GM23338 (cell line): Measurements from ENCODE around the gene CASTOR1. TPM values are rescaled to one million over a fixed set of nuclear protein-coding genes. Genes with fewer than 3 reads are reported as not detected.

ENCODE experiments used
- ATAC-seq: fragments of 200-7000 bp; cut with Tn5 transposase; 3 replicates; pipeline ENCODE4 v1.9.1; 2020
- DNase-seq: peaks from one replicate; pipeline ENCODE4 v3.0.0-alpha.2; 2015; ENCODE audit warnings: low spot score
- H2AFZ ChIP-seq: fragments of 200-600 bp; sonication (generic); 2 replicates; pipeline ENCODE4 v1.8.0; 2016; ENCODE audit warnings: antibody characterized with exemption, mild to moderate bottlenecking, moderate library complexity
- H3F3A ChIP-seq: fragments of 200-600 bp; sonication (generic); replicated peaks from 2 replicates; pipeline ENCODE4 v1.8.0; 2017; ENCODE audit warnings: antibody characterized with exemption, mixed run types, low read depth
- H3K27ac ChIP-seq: fragments of 200-600 bp; sonication (generic); 2 replicates; pipeline ENCODE4 v1.6.1; 2016; ENCODE audit warnings: low read depth
- H3K27me3 ChIP-seq: fragments of 200-600 bp; sonication (generic); 2 replicates; pipeline ENCODE4 v1.8.0; 2016; ENCODE audit warnings: mild to moderate bottlenecking, mixed run types, moderate library complexity; ENCODE audit not compliant: insufficient read depth
- H3K36me3 ChIP-seq: fragments of 200-600 bp; sonication (generic); 2 replicates; pipeline ENCODE4 v1.8.0; 2016; ENCODE audit warnings: mild to moderate bottlenecking; ENCODE audit not compliant: insufficient read depth
- H3K4me1 ChIP-seq: fragments of 200-600 bp; sonication (generic); 2 replicates; pipeline ENCODE4 v1.8.0; 2016; ENCODE audit warnings: mild to moderate bottlenecking, moderate library complexity; ENCODE audit not compliant: insufficient read depth
- H3K4me2 ChIP-seq: fragments of 200-600 bp; sonication (generic); 2 replicates; pipeline ENCODE4 v1.7.1; 2017; ENCODE audit warnings: mixed run types
- H3K4me3 ChIP-seq: fragments of 200-600 bp; sonication (generic); 2 replicates; pipeline ENCODE4 v1.6.1; 2016; ENCODE audit warnings: mixed run types
- H3K79me2 ChIP-seq: fragments of 200-600 bp; sonication (generic); replicated peaks from 2 replicates; pipeline ENCODE4 v1.8.0; 2017; ENCODE audit warnings: mild to moderate bottlenecking; ENCODE audit not compliant: insufficient read depth
- H3K9me2 ChIP-seq: fragments of 200-600 bp; sonication (generic); 2 replicates; pipeline ENCODE4 v1.8.0; 2017; ENCODE audit not compliant: insufficient read depth
- H4K20me1 ChIP-seq: fragments of 200-600 bp; sonication (generic); replicated peaks from 2 replicates; pipeline ENCODE4 v1.8.0; 2017; ENCODE audit warnings: mild to moderate bottlenecking; ENCODE audit not compliant: insufficient read depth
- H3K27ac Mint-ChIP-seq: 2 replicates; pipeline ENCODE4 v1.8.0; 2020; ENCODE audit warnings: inconsistent platforms, mild to moderate bottlenecking, moderate library complexity, mixed read lengths
- H3K27me3 Mint-ChIP-seq: 3 replicates; pipeline ENCODE4 v1.8.0; 2022; ENCODE audit warnings: low read depth, mild to moderate bottlenecking, moderate library complexity, mixed read lengths, inconsistent platforms; ENCODE audit not compliant: insufficient read depth, poor library complexity
- H3K36me3 Mint-ChIP-seq: 3 replicates; pipeline ENCODE4 v1.8.0; 2021; ENCODE audit warnings: low read depth, mild to moderate bottlenecking, inconsistent platforms, moderate library complexity, mixed read lengths
- H3K4me1 Mint-ChIP-seq: 3 replicates; pipeline ENCODE4 v1.8.0; 2020; ENCODE audit warnings: mild to moderate bottlenecking, inconsistent platforms, mixed read lengths
- H3K4me3 Mint-ChIP-seq: 3 replicates; pipeline ENCODE4 v1.8.0; 2021; ENCODE audit warnings: moderate library complexity, mild to moderate bottlenecking, inconsistent platforms, mixed read lengths
- H3K9me3 Mint-ChIP-seq: 3 replicates; pipeline ENCODE4 v1.8.0; 2020; ENCODE audit warnings: moderate library complexity, mild to moderate bottlenecking, inconsistent platforms, mixed read lengths
- CREB1 ChIP-seq: fragments of 250-450 bp; sonication (Bioruptor Pico); IDR thresholded peaks from 2 replicates; pipeline ENCODE4 v1.5.0; 2020; ENCODE audit warnings: low read depth, mild to moderate bottlenecking, moderate library complexity
- ETS1 ChIP-seq: IDR thresholded peaks from 2 replicates; pipeline ENCODE4 v1.6.1; 2016; ENCODE audit warnings: antibody characterized with exemption
- EZH2 ChIP-seq: fragments of 200-600 bp; sonication (generic); IDR thresholded peaks from one replicate; pipeline ENCODE4 v1.8.0; 2017; ENCODE audit warnings: antibody characterized with exemption, mild to moderate bottlenecking, low read depth; ENCODE audit not compliant: unreplicated experiment
- EZH2phosphoT487 ChIP-seq: fragments of 200-600 bp; sonication (generic); IDR thresholded peaks from one replicate; pipeline ENCODE4 v1.8.1; 2018; ENCODE audit warnings: antibody characterized with exemption; ENCODE audit not compliant: unreplicated experiment
- JUNB ChIP-seq: IDR thresholded peaks from one replicate; pipeline ENCODE4 v1.6.1; 2016; ENCODE audit warnings: antibody characterized with exemption; ENCODE audit not compliant: unreplicated experiment
- NANOG ChIP-seq: IDR thresholded peaks from 2 replicates; pipeline ENCODE4 v1.6.1; 2016; ENCODE audit warnings: antibody characterized with exemption, borderline replicate concordance
- POLR2AphosphoS5 ChIP-seq: IDR thresholded peaks from 2 replicates; pipeline ENCODE4 v1.6.1; 2016; ENCODE audit warnings: antibody characterized with exemption, low read depth
- STAT1 ChIP-seq: IDR thresholded peaks from one replicate; pipeline ENCODE4 v1.6.1; 2016; ENCODE audit warnings: antibody characterized with exemption; ENCODE audit not compliant: unreplicated experiment
- ZNF114 ChIP-seq: fragments of 250-450 bp; sonication (Bioruptor Pico); IDR thresholded peaks from 2 replicates; pipeline ENCODE4 v1.5.0; 2020; ENCODE audit warnings: mild to moderate bottlenecking, moderate library complexity
- ZNF331 ChIP-seq: fragments of 250-450 bp; sonication (Bioruptor Pico); IDR thresholded peaks from 2 replicates; pipeline ENCODE4 v1.5.0; 2020; ENCODE audit warnings: low read depth, mild to moderate bottlenecking, moderate library complexity
- polyA plus RNA-seq: library from polyadenylated mRNA; unstranded; fragments of >200 nt; fragmentation: Nextera tagmentation; extraction: Ambion mirVana; gene quantifications from 2 replicates; pipeline ENCODE4 v1.2.1, GENCODE V29; 2016
- total RNA-seq: library from RNA; depleted of rRNA; stranded (reverse); fragments of >200 nt; shearing (Covaris generic); gene quantifications from 2 replicates; pipeline ENCODE4 v1.2.3, GENCODE V29; 2014
- TF ChIP-seq, protein P1 (sequence below): IDR thresholded peaks from one replicate; pipeline ENCODE4 v1.6.1; 2018; ENCODE audit warnings: antibody characterized with exemption; ENCODE audit not compliant: unreplicated experiment
- TF ChIP-seq, protein P2 (sequence below): fragments of 250-450 bp; sonication (Bioruptor Pico); IDR thresholded peaks from 2 replicates; pipeline ENCODE4 v1.5.0; 2020; ENCODE audit warnings: mild to moderate bottlenecking, moderate library complexity
- TF ChIP-seq, protein P3 (sequence below), 2 experiments: fragments of 200-600 bp in 1 of 2; sonication (generic) in 1 of 2; conservative IDR thresholded peaks; 2 replicates each; pipeline versions ENCODE4 v1.5.1 to v1.6.1; 2016 to 2017; ENCODE audit warnings: antibody characterized with exemption in 2 of 2, low read depth in 2 of 2, mild to moderate bottlenecking in 2 of 2, moderate library complexity in 1 of 2

The CASTOR1 gene
- total and polyA plus RNA-seq, 2 experiments from 2014 or later: 11.3 to 23.2 TPM

DNA sequence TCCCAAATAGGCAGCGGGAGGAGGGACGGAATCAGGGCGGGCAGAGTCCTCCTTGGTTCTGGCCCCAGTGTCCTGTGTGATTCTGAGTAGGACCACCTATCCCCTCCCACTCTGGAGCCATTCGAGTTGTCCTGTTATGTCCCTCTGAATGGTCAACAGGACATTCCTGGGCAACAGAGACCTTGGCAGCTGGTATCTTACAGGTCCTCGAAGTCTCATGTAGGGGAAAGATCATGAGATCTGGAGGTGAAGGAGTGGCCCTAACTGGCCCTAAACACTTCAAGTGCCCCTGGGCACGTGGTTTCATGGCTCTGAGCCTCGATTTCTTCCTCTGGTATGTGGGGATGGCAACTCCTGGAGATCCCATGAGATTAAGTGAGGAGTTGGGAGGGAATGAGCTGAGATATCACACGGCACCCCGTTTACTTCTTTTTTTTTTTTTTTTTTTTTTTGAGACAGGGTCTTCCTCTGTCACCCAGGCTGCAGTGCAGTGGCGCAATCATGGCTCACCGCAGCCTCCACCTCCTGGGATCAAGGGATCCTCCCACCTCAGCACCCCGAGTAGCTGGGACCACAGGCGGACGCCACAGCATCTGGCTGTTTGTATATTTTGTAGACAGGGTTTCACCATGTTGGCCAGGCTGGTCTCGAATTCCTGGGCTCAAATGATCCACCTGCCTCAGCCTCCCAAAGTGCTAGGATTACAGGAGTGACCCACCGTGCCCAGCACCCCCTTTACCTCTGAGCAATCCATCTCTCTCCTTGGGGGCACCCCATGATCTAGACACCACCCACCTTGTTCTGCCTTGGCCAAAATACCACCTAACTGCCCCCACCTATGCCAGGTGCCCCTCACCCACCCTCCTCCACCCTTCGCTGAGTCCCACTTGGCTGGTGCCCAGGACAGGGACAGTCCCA, 49.6 kb downstream of the CASTOR1 start:
- no peak for DNase-seq
- no peak overlapping the region for H3K27ac Mint-ChIP-seq
- H3K27me3 ChIP-seq: no peaks in the 10 kb centered on the region
- H3K27me3 Mint-ChIP-seq: peaks cover 12% of the 10 kb centered on the region
- H3K9me3 Mint-ChIP-seq: no peaks in the 10 kb centered on the region; the same call in 2 of the 3 replicates
- H3K79me2 ChIP-seq: no peaks in the 10 kb centered on the region
- H3K36me3 Mint-ChIP-seq: peaks cover 20% of the 10 kb centered on the region
- TF ChIP-seq NANOG (no peak), ZNF114 (CRISPR knock-in tag) (no peak), EZH2 (no peak), JUNB (no peak), POLR2AphosphoS5 (no peak), ETS1 (no peak), EZH2phosphoT487 (no peak), STAT1 (no peak), ZNF331 (CRISPR knock-in tag) (no peak), CREB1 (CRISPR knock-in tag) (no peak)
- TF ChIP-seq, protein P1, sequence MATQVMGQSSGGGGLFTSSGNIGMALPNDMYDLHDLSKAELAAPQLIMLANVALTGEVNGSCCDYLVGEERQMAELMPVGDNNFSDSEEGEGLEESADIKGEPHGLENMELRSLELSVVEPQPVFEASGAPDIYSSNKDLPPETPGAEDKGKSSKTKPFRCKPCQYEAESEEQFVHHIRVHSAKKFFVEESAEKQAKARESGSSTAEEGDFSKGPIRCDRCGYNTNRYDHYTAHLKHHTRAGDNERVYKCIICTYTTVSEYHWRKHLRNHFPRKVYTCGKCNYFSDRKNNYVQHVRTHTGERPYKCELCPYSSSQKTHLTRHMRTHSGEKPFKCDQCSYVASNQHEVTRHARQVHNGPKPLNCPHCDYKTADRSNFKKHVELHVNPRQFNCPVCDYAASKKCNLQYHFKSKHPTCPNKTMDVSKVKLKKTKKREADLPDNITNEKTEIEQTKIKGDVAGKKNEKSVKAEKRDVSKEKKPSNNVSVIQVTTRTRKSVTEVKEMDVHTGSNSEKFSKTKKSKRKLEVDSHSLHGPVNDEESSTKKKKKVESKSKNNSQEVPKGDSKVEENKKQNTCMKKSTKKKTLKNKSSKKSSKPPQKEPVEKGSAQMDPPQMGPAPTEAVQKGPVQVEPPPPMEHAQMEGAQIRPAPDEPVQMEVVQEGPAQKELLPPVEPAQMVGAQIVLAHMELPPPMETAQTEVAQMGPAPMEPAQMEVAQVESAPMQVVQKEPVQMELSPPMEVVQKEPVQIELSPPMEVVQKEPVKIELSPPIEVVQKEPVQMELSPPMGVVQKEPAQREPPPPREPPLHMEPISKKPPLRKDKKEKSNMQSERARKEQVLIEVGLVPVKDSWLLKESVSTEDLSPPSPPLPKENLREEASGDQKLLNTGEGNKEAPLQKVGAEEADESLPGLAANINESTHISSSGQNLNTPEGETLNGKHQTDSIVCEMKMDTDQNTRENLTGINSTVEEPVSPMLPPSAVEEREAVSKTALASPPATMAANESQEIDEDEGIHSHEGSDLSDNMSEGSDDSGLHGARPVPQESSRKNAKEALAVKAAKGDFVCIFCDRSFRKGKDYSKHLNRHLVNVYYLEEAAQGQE: no peak
- TF ChIP-seq, protein P2, sequence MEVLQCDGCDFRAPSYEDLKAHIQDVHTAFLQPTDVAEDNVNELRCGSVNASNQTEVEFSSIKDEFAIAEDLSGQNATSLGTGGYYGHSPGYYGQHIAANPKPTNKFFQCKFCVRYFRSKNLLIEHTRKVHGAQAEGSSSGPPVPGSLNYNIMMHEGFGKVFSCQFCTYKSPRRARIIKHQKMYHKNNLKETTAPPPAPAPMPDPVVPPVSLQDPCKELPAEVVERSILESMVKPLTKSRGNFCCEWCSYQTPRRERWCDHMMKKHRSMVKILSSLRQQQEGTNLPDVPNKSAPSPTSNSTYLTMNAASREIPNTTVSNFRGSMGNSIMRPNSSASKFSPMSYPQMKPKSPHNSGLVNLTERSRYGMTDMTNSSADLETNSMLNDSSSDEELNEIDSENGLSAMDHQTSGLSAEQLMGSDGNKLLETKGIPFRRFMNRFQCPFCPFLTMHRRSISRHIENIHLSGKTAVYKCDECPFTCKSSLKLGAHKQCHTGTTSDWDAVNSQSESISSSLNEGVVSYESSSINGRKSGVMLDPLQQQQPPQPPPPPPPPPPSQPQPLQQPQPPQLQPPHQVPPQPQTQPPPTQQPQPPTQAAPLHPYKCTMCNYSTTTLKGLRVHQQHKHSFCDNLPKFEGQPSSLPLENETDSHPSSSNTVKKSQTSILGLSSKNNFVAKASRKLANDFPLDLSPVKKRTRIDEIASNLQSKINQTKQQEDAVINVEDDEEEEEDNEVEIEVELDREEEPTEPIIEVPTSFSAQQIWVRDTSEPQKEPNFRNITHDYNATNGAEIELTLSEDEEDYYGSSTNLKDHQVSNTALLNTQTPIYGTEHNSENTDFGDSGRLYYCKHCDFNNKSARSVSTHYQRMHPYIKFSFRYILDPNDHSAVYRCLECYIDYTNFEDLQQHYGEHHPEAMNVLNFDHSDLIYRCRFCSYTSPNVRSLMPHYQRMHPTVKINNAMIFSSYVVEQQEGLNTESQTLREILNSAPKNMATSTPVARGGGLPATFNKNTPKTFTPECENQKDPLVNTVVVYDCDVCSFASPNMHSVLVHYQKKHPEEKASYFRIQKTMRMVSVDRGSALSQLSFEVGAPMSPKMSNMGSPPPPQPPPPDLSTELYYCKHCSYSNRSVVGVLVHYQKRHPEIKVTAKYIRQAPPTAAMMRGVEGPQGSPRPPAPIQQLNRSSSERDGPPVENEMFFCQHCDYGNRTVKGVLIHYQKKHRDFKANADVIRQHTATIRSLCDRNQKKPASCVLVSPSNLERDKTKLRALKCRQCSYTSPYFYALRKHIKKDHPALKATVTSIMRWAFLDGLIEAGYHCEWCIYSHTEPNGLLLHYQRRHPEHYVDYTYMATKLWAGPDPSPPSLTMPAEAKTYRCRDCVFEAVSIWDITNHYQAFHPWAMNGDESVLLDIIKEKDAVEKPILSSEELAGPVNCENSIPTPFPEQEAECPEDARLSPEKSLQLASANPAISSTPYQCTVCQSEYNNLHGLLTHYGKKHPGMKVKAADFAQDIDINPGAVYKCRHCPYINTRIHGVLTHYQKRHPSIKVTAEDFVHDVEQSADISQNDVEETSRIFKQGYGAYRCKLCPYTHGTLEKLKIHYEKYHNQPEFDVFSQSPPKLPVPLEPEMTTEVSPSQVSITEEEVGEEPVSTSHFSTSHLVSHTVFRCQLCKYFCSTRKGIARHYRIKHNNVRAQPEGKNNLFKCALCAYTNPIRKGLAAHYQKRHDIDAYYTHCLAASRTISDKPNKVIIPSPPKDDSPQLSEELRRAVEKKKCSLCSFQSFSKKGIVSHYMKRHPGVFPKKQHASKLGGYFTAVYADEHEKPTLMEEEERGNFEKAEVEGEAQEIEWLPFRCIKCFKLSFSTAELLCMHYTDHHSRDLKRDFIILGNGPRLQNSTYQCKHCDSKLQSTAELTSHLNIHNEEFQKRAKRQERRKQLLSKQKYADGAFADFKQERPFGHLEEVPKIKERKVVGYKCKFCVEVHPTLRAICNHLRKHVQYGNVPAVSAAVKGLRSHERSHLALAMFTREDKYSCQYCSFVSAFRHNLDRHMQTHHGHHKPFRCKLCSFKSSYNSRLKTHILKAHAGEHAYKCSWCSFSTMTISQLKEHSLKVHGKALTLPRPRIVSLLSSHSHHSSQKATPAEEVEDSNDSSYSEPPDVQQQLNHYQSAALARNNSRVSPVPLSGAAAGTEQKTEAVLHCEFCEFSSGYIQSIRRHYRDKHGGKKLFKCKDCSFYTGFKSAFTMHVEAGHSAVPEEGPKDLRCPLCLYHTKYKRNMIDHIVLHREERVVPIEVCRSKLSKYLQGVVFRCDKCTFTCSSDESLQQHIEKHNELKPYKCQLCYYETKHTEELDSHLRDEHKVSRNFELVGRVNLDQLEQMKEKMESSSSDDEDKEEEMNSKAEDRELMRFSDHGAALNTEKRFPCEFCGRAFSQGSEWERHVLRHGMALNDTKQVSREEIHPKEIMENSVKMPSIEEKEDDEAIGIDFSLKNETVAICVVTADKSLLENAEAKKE (CRISPR knock-in tag): no peak
- TF ChIP-seq, protein P3, sequence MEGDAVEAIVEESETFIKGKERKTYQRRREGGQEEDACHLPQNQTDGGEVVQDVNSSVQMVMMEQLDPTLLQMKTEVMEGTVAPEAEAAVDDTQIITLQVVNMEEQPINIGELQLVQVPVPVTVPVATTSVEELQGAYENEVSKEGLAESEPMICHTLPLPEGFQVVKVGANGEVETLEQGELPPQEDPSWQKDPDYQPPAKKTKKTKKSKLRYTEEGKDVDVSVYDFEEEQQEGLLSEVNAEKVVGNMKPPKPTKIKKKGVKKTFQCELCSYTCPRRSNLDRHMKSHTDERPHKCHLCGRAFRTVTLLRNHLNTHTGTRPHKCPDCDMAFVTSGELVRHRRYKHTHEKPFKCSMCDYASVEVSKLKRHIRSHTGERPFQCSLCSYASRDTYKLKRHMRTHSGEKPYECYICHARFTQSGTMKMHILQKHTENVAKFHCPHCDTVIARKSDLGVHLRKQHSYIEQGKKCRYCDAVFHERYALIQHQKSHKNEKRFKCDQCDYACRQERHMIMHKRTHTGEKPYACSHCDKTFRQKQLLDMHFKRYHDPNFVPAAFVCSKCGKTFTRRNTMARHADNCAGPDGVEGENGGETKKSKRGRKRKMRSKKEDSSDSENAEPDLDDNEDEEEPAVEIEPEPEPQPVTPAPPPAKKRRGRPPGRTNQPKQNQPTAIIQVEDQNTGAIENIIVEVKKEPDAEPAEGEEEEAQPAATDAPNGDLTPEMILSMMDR (conservative IDR thresholded peaks at IDR 0.05; ENCODE audit: low read depth in 2 of 2): no peak
- peaks cover 22% of the 10 kb centered on the region for H3K4me1 ChIP-seq
- H2AFZ ChIP-seq: no peak overlapping the region
- no peaks in the 10 kb centered on the region for H4K20me1 ChIP-seq
- peaks cover 36% of the 10 kb centered on the region for H3K4me1 Mint-ChIP-seq
- no peak overlapping the region for H3K27ac ChIP-seq
- no peak overlapping the region for H3K4me3 Mint-ChIP-seq
- no peak overlapping the region for H3K4me3 ChIP-seq
- ATAC-seq: no peak
- no peak overlapping the region for H3K4me2 ChIP-seq
- H3K36me3 ChIP-seq: no peaks in the 10 kb centered on the region
- no peaks in the 10 kb centered on the region for H3K9me2 ChIP-seq
- H3F3A ChIP-seq: no peaks in the 10 kb centered on the region
